22Rv1 (cell line): ENCODE measurements around the gene IL11.

Experiments used
- H3K27ac ChIP-seq: fragments of 450-650 bp; 2 replicates; pipeline ENCODE4 v1.5.1; 2017
- CTCF ChIP-seq: fragments of 450-650 bp; IDR thresholded peaks from 2 replicates; pipeline ENCODE4 v1.5.1; 2017; ENCODE audit warnings: mild to moderate bottlenecking
- ZFX ChIP-seq: fragments of 450-650 bp; IDR thresholded peaks from 2 replicates; pipeline ENCODE4 v1.6.1; 2017; ENCODE audit warnings: antibody characterized with exemption, borderline replicate concordance

IL11 gene

DNA sequence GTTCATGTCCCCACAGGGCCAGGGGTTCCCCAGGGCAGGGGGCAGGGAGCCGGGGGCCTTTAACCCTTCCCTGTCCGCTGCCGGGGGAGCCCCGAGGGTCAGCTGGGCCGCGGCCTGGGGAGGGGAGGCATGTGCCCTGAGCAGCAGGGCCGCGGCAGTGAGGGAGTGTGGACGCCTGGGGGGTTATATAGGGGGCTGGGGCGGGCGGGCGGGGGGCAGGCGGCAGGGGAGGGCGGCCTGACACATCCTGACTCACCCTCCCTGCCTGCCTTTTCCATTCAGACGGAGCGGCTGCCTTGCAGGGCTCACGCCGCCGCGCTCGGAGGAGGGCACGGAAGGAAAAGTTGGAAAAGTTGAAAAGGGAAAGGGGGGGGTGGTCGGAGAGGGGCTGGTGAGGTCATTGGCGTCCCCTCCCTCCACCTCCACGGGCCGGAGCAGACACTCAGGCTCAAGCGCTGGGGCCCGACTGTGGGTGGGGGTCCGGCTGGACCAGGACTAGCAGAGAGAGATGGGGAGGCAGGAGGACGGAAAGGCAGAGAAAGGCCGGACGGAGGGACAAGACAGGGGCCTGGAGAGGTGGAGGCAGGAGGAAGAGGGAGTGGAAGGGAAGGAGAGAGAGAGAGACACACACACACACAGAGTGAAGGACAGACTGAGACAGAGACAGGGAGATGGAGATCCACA, at the start of gene IL11:
TSS of gene IL11 (minus strand) at position 159 of the 684 bp plus-strand sequence. CDS start at position 6, 153 bp downstream.
- no peak for TF ChIP-seq CTCF
- TF ChIP-seq ZFX = no peak
- 0 out of 2 replicates have a peak within 1 kb of the TSS, but pooled peaks have one; percentile 4 for H3K27ac ChIP-seq

- H3K27ac ChIP-seq = no peak overlapping the region
- TF ChIP-seq ZFX = no peak
- TF ChIP-seq CTCF = no peak
These were observed 49.5 kb upstream of the IL11 start for GRCh38 chr19:55419624-55420236.

DNA sequence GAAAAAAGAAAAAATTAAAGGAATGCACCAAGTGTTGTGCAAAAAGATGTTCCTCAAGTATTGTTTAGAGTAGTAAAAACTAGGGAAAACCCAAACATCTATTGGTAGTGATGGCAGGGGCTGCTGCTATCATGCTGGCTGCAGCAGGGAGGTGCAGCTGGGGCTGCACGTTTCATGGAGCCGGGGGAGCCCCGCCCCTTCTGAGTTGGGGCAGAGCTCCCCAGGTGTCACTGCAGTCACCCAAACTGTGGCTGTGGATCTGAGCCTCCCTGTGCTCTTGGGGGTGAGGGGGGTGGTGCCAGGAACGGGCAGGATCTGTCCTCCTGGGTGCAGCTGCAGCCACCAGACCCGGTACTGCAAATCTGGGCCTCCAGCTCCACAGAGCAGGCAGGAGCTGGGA, 48.8 kb upstream of the IL11 start:
- TF ChIP-seq ZFX (no peak), CTCF (no peak)
- H3K27ac ChIP-seq = no peak overlapping the region

DNA sequence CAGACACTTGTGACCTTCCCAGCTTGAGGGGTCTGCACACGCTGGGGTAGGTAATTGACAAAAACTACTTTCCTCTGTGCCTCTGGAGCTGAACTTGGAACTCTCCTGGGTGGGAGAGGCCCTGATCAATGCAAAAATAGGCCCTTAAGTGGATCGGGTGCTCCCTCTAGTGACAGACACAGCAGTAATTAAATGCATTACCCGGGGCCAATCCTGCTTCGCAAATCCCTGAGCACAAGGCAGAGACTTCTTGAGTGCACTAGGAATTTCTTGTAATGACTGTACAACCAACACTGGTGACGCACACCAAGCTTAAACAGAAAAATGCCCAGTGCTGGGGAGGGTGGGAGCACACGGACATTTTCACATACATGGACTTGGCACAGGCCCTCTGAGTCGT, 47.9 kb upstream of the IL11 start:
- no peak overlapping the region for H3K27ac ChIP-seq
- TF ChIP-seq ZFX (no peak), CTCF (peak; percentile 79)

GRCh38 chr19:55410168-55410567, 39.9 kb upstream of the IL11 start:
- H3K27ac ChIP-seq = no peak overlapping the region
- TF ChIP-seq ZFX = no peak
- no peak for TF ChIP-seq CTCF

DNA sequence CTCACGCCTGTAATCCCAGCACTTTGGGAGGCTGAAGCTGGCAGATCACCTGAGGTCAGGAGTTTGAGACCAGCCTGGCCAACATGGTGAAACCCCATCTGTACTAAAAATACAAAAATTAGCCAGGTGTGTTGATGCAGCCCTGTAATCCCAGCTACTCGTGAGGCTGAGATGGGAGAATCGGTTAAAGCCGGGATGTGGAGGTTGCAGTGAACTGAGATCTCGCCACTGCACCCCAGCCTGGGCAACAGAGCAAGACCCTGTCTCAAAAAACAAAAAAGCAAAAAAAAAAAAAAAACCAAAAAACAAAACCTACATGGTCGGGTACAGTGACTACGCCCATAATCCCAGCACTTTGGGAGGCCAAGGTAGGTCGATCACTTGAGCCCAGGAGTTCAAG, 38.9 kb upstream of the IL11 start:
- peak overlapping the region; percentile 94 for H3K27ac ChIP-seq

- TF ChIP-seq ZFX = no peak
- no peak for TF ChIP-seq CTCF
- H3K27ac ChIP-seq = peak overlapping the region; percentile 94
These were observed 38.2 kb upstream of the IL11 start for GRCh38 chr19:55408533-55408872.
